ENCODE measurements around the gene HCN2. TPM values are rescaled to one million over a fixed set of nuclear protein-coding genes. Genes with fewer than 3 reads are reported as not detected.

The HCN2 gene
- total and polyA plus RNA-seq, 10 of the 15 experiments (the other 5 are each of a cell fraction or from before 2014, with no cell fraction given), result 0.01 to 0.54 (median 0.08) TPM; not detected in 4

DNA sequence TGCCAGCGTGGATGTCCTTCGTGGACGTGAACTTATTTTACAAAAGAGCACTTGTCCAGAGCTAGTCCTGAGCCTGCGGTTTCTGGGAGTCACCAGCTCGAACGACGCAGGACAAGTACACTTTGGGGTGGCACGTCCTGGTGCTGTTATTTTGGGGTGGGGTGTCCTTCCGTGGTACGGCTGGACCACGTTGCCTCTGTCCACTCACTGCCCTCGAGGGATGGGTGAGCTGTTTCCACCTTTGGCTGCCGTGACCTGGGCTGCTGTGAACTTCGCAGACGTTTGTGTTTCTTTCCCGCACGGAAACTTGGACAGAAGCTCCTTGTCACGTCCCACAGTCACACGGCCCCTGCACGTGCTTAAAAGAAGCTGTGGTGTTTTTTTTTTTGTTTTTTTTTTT lies 34.9 kb upstream of the HCN2 start:
- Histone ChIP-seq H3K79me2 (ENCODE audit: control insufficient read depth, insufficient read depth, low read length) (no peaks in the 10 kb centered on the region), H3K9ac (ENCODE audit: control insufficient read depth, insufficient read depth, low read length) (no peak overlapping the region), H2AFZ (ENCODE audit: control insufficient read depth, low read depth, low read length) (no peak overlapping the region), H3K4me3 (no peak overlapping the region), H3K9me3 (replicated peaks; ENCODE audit: control insufficient read depth, insufficient read depth, low read length) (no peaks in the 10 kb centered on the region), H3K27ac (ENCODE audit: control insufficient read depth, insufficient read depth) (no peak overlapping the region), H3K27me3 (replicated peaks in 1 of 2; ENCODE audit: control insufficient read depth in 2 of 2, insufficient read depth in 2 of 2, low read length in 1 of 2) (no peaks in the 10 kb centered on the region), H3K4me1 (ENCODE audit: control insufficient read depth, insufficient read depth, low read length) (no peaks in the 10 kb centered on the region), H4K20me1 (ENCODE audit: control insufficient read depth, insufficient read depth) (no peaks in the 10 kb centered on the region), H3K36me3 (ENCODE audit: control insufficient read depth in 2 of 2, insufficient read depth in 2 of 2, low read length in 1 of 2) (no peaks in the 10 kb centered on the region), H3K4me2 (ENCODE audit: control insufficient read depth, insufficient read depth) (no peak overlapping the region)
- intact Hi-C loops (cut with micrococcal nuclease; ENCODE audit: unreplicated experiment), result no loop called here
- in situ Hi-C loops (cut with MboI), result no loop called here
- ChIA-PET RAD21 (ENCODE audit: unreplicated experiment) (no interaction called here), POLR2A (interaction anchor here (0.6 kb wide), 2 partner anchors 20 to 859 kb away, joined by 3 read pairs; no protein-coding TSS in a partner anchor), CTCF (no interaction called here), SMC1A (ENCODE audit: uncharacterized antibody, unreplicated experiment) (no interaction called here)
- no peak for DNase-seq (ENCODE audit: low read depth, low spot score)
- no peak for FAIRE-seq
- TF ChIP-seq IKZF2 (IDR thresholded peaks at IDR 0.05) (no peak), STAT3 (IDR thresholded peaks at IDR 0.05; ENCODE audit: low read depth, low read length) (no peak), ETV6 (conservative IDR thresholded peaks at IDR 0.05 in 1 of 2, IDR thresholded peaks at IDR 0.05 in 1 of 2; ENCODE audit: borderline replicate concordance in 1 of 2, low read depth in 1 of 2) (no peak), ZNF217 (IDR thresholded peaks at IDR 0.05) (no peak), YBX1 (IDR thresholded peaks at IDR 0.05) (no peak), ZBED1 (IDR thresholded peaks at IDR 0.05; ENCODE audit: borderline replicate concordance) (no peak), RBBP5 (conservative IDR thresholded peaks at IDR 0.05) (no peak), WRNIP1 (IDR thresholded peaks at IDR 0.05; ENCODE audit: borderline replicate concordance, low read depth, low read length) (no peak)
- TF ChIP-seq, protein P1, sequence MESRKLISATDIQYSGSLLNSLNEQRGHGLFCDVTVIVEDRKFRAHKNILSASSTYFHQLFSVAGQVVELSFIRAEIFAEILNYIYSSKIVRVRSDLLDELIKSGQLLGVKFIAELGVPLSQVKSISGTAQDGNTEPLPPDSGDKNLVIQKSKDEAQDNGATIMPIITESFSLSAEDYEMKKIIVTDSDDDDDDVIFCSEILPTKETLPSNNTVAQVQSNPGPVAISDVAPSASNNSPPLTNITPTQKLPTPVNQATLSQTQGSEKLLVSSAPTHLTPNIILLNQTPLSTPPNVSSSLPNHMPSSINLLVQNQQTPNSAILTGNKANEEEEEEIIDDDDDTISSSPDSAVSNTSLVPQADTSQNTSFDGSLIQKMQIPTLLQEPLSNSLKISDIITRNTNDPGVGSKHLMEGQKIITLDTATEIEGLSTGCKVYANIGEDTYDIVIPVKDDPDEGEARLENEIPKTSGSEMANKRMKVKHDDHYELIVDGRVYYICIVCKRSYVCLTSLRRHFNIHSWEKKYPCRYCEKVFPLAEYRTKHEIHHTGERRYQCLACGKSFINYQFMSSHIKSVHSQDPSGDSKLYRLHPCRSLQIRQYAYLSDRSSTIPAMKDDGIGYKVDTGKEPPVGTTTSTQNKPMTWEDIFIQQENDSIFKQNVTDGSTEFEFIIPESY (IDR thresholded peaks at IDR 0.05), result no peak
- TF ChIP-seq, protein P2, sequence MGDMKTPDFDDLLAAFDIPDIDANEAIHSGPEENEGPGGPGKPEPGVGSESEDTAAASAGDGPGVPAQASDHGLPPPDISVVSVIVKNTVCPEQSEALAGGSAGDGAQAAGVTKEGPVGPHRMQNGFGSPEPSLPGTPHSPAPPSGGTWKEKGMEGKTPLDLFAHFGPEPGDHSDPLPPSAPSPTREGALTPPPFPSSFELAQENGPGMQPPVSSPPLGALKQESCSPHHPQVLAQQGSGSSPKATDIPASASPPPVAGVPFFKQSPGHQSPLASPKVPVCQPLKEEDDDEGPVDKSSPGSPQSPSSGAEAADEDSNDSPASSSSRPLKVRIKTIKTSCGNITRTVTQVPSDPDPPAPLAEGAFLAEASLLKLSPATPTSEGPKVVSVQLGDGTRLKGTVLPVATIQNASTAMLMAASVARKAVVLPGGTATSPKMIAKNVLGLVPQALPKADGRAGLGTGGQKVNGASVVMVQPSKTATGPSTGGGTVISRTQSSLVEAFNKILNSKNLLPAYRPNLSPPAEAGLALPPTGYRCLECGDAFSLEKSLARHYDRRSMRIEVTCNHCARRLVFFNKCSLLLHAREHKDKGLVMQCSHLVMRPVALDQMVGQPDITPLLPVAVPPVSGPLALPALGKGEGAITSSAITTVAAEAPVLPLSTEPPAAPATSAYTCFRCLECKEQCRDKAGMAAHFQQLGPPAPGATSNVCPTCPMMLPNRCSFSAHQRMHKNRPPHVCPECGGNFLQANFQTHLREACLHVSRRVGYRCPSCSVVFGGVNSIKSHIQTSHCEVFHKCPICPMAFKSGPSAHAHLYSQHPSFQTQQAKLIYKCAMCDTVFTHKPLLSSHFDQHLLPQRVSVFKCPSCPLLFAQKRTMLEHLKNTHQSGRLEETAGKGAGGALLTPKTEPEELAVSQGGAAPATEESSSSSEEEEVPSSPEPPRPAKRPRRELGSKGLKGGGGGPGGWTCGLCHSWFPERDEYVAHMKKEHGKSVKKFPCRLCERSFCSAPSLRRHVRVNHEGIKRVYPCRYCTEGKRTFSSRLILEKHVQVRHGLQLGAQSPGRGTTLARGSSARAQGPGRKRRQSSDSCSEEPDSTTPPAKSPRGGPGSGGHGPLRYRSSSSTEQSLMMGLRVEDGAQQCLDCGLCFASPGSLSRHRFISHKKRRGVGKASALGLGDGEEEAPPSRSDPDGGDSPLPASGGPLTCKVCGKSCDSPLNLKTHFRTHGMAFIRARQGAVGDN (IDR thresholded peaks at IDR 0.05), result no peak
- TF ChIP-seq, protein P3, sequence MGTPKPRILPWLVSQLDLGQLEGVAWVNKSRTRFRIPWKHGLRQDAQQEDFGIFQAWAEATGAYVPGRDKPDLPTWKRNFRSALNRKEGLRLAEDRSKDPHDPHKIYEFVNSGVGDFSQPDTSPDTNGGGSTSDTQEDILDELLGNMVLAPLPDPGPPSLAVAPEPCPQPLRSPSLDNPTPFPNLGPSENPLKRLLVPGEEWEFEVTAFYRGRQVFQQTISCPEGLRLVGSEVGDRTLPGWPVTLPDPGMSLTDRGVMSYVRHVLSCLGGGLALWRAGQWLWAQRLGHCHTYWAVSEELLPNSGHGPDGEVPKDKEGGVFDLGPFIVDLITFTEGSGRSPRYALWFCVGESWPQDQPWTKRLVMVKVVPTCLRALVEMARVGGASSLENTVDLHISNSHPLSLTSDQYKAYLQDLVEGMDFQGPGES (IDR thresholded peaks at IDR 0.05), result no peak
- 39% methylated on average over 20 of the region's 20 CpGs for WGBS (ENCODE audit: insufficient coverage, insufficient replicate concordance, low lambda C conversion rate, missing lambda C conversion rate)
- ATAC-seq, result no peak
- BruUV-seq (replicated peaks), result no TSS peak
